Measurements from ENCODE around the gene PTGFRN.

- TF ChIP-seq POLR2A (IDR thresholded peaks at IDR 0.05) (no peak), EP300 (IDR thresholded peaks at IDR 0.05) (no peak), CTCF (IDR thresholded peaks at IDR 0.05) (no peak)
Observed at GRCh38 chr1:116911188-116911553, 1.5 kb downstream of the PTGFRN start.
